Gastroesophageal sphincter (tissue), 4 donors: ENCODE data around the gene SOCS2. TPM values are rescaled to one million over a fixed set of nuclear protein-coding genes. Genes with fewer than 3 reads are reported as not detected.
"Not testable (repeated sequence)": the region's sequence is repeated elsewhere in the genome, so short reads cannot be mapped to it uniquely, and the experiment has no call there.

Experiments
- ATAC-seq: fragments of 150-250 bp; one replicate; pipeline ENCODE4 v1.9.1; 2016; ENCODE audit warnings: mild to moderate bottlenecking, moderate library complexity
- H3K27ac ChIP-seq, 4 donors: fragments of 200-600 bp; sonication (generic) in 3 of 4; 1 replicate in 3 of 4; 2 replicates in 1 of 4; pipeline ENCODE4 v1.5.1; 2016 to 2019
- H3K27me3 ChIP-seq: fragments of 200-600 bp; sonication (generic); one replicate; pipeline ENCODE4 v1.5.1; 2019
- H3K36me3 ChIP-seq, 2 donors: fragments of 200-600 bp; sonication (generic); one replicate each; pipeline ENCODE4 v1.5.1; 2019; ENCODE audit warnings: control low read depth in 1 of 2
- H3K4me1 ChIP-seq, 3 donors: fragments of 200-600 bp; sonication (generic); 1 replicate in 2 of 3; 2 replicates in 1 of 3; pipeline ENCODE4 v1.5.1; 2016 to 2019; ENCODE audit warnings: control low read depth in 2 of 3
- H3K4me3 ChIP-seq, 2 donors: fragments of 200-600 bp; sonication (generic); one replicate each; pipeline ENCODE4 v1.5.1; 2019; ENCODE audit warnings: mild to moderate bottlenecking in 1 of 2, moderate library complexity in 1 of 2
- H3K9me3 ChIP-seq, 3 donors: fragments of 200-600 bp; sonication (generic); one replicate each; pipeline ENCODE4 v1.5.1; 2017 to 2019; ENCODE audit warnings: control low read depth in 2 of 3
- CTCF ChIP-seq, 4 experiments: fragments of 200-600 bp in 2 of 4; fragments of 450-650 bp in 2 of 4; sonication (generic) in 1 of 4; IDR thresholded peaks; one replicate each; pipeline ENCODE4 v1.5.1; 2017 to 2019; ENCODE audit warnings: antibody characterized with exemption in 4 of 4, mild to moderate bottlenecking in 2 of 4, moderate library complexity in 2 of 4
- EP300 ChIP-seq: sonication (generic); formaldehyde crosslinking; IDR thresholded peaks from one replicate; pipeline ENCODE4 v1.6.1; 2017; ENCODE audit warnings: antibody characterized with exemption, mild to moderate bottlenecking
- POLR2A ChIP-seq, 2 donors: fragments of 450-650 bp; IDR thresholded peaks; one replicate each; pipeline ENCODE4 v1.6.1; 2017; ENCODE audit warnings: antibody characterized with exemption in 2 of 2, mild to moderate bottlenecking in 2 of 2, moderate library complexity in 1 of 2
- POLR2AphosphoS5 ChIP-seq: sonication (generic); formaldehyde crosslinking; IDR thresholded peaks from one replicate; pipeline ENCODE4 v1.6.1; 2017; ENCODE audit warnings: antibody characterized with exemption
- WGBS, 2 donors: methylation state at CpG; one replicate each; pipeline ENCODE4 v1.1.5; 2018; ENCODE audit warnings: low coverage in 1 of 2; 5-methylcytosine and 5-hydroxymethylcytosine counted together
- total RNA-seq, 4 donors: library from RNA; depleted of rRNA; stranded (reverse); fragments of >200 nt; gene quantifications; one replicate each; pipeline ENCODE4 v1.1.0, GENCODE V29; 2016

The SOCS2 gene
- total RNA-seq, 4 donors from 2014 or later: 17.6 to 49.4 (median 31.4) TPM

- Histone ChIP-seq H3K4me3 (no peak overlapping the region), H3K27me3 (no peaks in the 10 kb centered on the region), H3K4me1 (no peaks in the 10 kb centered on the region), H3K36me3 (no peaks in the 10 kb centered on the region), H3K27ac (no peak overlapping the region), H3K9me3 (no peaks in the 10 kb centered on the region)
- ATAC-seq: no peak
- 67 to 75% methylated on average over 3 to 8 of the region's 8 CpGs for WGBS, 2 donors
- TF ChIP-seq CTCF (IDR thresholded peaks at IDR 0.05) (no peak), POLR2A (IDR thresholded peaks at IDR 0.05) (no peak), EP300 (no peak), POLR2AphosphoS5 (no peak)
Observed at GRCh38 chr12:93616584-93617101, 44.2 kb downstream of the SOCS2 start.

GRCh38 chr12:93618891-93619410 lies 46.5 kb downstream of the SOCS2 start:
- Histone ChIP-seq H3K36me3 (no peaks in the 10 kb centered on the region), H3K27ac (no peak overlapping the region), H3K9me3 (no peaks in the 10 kb centered on the region), H3K4me3 (no peak overlapping the region), H3K27me3 (no peaks in the 10 kb centered on the region), H3K4me1 (no peaks in the 10 kb centered on the region)
- no peak for ATAC-seq
- 67 to 93% methylated on average over 1 to 8 of the region's 8 CpGs for WGBS, 2 donors
- no peak for TF ChIP-seq EP300
- TF ChIP-seq CTCF (IDR thresholded peaks at IDR 0.05): no peak
- TF ChIP-seq POLR2AphosphoS5: no peak
- TF ChIP-seq POLR2A (IDR thresholded peaks at IDR 0.05): no peak

- H3K9me3 ChIP-seq: no peaks in the 10 kb centered on the region
- no peak overlapping the region for H3K4me3 ChIP-seq
- TF ChIP-seq CTCF (IDR thresholded peaks at IDR 0.05): no peak
- no peak for TF ChIP-seq EP300
- TF ChIP-seq POLR2A (IDR thresholded peaks at IDR 0.05): no peak
- TF ChIP-seq POLR2AphosphoS5: no peak
- no peak overlapping the region for H3K27ac ChIP-seq
- no peaks in the 10 kb centered on the region for H3K27me3 ChIP-seq
- 66 to 100% methylated on average over 2 of the region's 2 CpGs for WGBS, 2 donors
- H3K36me3 ChIP-seq: no peaks in the 10 kb centered on the region
- H3K4me1 ChIP-seq: no peaks in the 10 kb centered on the region
- ATAC-seq: no peak
Observed at GRCh38 chr12:93621986-93622385, 49.5 kb downstream of the SOCS2 start.

- TF ChIP-seq EP300: no peak
- no peak for TF ChIP-seq CTCF (IDR thresholded peaks at IDR 0.05)
- TF ChIP-seq POLR2AphosphoS5: no peak
- no peak for TF ChIP-seq POLR2A (IDR thresholded peaks at IDR 0.05)
- ATAC-seq: no peak
- no peaks in the 10 kb centered on the region for H3K9me3 ChIP-seq
Observed at GRCh38 chr12:93622485-93622884, 50.0 kb downstream of the SOCS2 start.

GRCh38 chr12:93624595-93625294 lies 52.3 kb downstream of the SOCS2 start:
- H3K9me3 ChIP-seq: no peaks in the 10 kb centered on the region
- peak; percentile 68 for ATAC-seq
- TF ChIP-seq EP300: no peak
- no peak for TF ChIP-seq POLR2AphosphoS5
- TF ChIP-seq CTCF (IDR thresholded peaks at IDR 0.05): no peak
- TF ChIP-seq POLR2A (IDR thresholded peaks at IDR 0.05): no peak
- H3K4me1 ChIP-seq: no peaks in the 10 kb centered on the region
- 28 to 49% methylated on average over 2 of the region's 2 CpGs for WGBS, 2 donors
- H3K4me3 ChIP-seq: no peak overlapping the region
- no peak overlapping the region for H3K27ac ChIP-seq
- no peaks in the 10 kb centered on the region for H3K36me3 ChIP-seq
- H3K27me3 ChIP-seq: no peaks in the 10 kb centered on the region

More at GRCh38 chr12:93622485-93622884, 50.0 kb downstream of the SOCS2 start:
- WGBS, 2 donors: 56 to 57% methylated on average over 2 of the region's 2 CpGs
- no peak overlapping the region for H3K4me3 ChIP-seq
- H3K27me3 ChIP-seq: no peaks in the 10 kb centered on the region
- H3K4me1 ChIP-seq: no peaks in the 10 kb centered on the region
- H3K27ac ChIP-seq: no peak overlapping the region
- no peaks in the 10 kb centered on the region for H3K36me3 ChIP-seq

GRCh38 chr12:93625295-93625645 lies 52.8 kb downstream of the SOCS2 start:
- not testable (repeated sequence) for ATAC-seq, H3K27ac ChIP-seq
- WGBS, 2 donors: 60 to 75% methylated on average over 3 to 4 of the region's 8 CpGs

More at GRCh38 chr12:93625295-93625645, 52.8 kb downstream of the SOCS2 start:
- H3K4me1 ChIP-seq, H3K9me3 ChIP-seq, H3K36me3 ChIP-seq, H3K4me3 ChIP-seq, H3K27me3 ChIP-seq: not testable (repeated sequence)
